K562 (cell line): ENCODE measurements around the gene RPRD1B.

Experiments used
- ELF4 ChIP-seq: fragments of 450-650 bp; formaldehyde crosslinking; IDR thresholded peaks from 2 replicates; pipeline ENCODE4 v1.4.0; 2022; ENCODE audit warnings: missing genetic modification characterization
- HDAC2 ChIP-seq: fragments of 450-650 bp; IDR thresholded peaks from 2 replicates; pipeline ENCODE4 v1.6.1; 2016; ENCODE audit warnings: mild to moderate bottlenecking
- KLF16 ChIP-seq: IDR thresholded peaks from 2 replicates; pipeline ENCODE4 v1.6.1; 2016; ENCODE audit warnings: antibody characterized with exemption
- L3MBTL2 ChIP-seq: fragments of 450-650 bp; IDR thresholded peaks from 2 replicates; pipeline ENCODE4 v1.6.1; 2016; ENCODE audit warnings: mild to moderate bottlenecking, moderate library complexity
- NFXL1 ChIP-seq: fragments of 450-650 bp; formaldehyde crosslinking; IDR thresholded peaks from 2 replicates; pipeline ENCODE4 v1.4.0; 2021; ENCODE audit warnings: mild to moderate bottlenecking
- POLR2A ChIP-seq: fragments of 450-650 bp; conservative IDR thresholded peaks from 2 replicates; pipeline ENCODE4 v1.6.1; 2016
- POLR2AphosphoS5 ChIP-seq: IDR thresholded peaks from 2 replicates; pipeline ENCODE4 v1.6.1; 2011; ENCODE audit warnings: mild to moderate bottlenecking, low read depth, low read length, moderate library complexity; ENCODE audit not compliant: control insufficient read depth, insufficient read depth
- TF ChIP-seq, protein P1 (sequence below): IDR thresholded peaks from 2 replicates; pipeline ENCODE4 v1.6.1; 2014; ENCODE audit warnings: antibody characterized with exemption
- TF ChIP-seq, protein P2 (sequence below): fragments of 450-650 bp; IDR thresholded peaks from 2 replicates; pipeline ENCODE4 v1.6.1; 2016; ENCODE audit warnings: missing biosample characterization, missing genetic modification characterization
- TF ChIP-seq, protein P3 (sequence below), 3 experiments: IDR thresholded peaks in 2 of 3; conservative IDR thresholded peaks in 1 of 3; 2 replicates each; pipeline ENCODE4 v1.5.1; 2011 to 2012; ENCODE audit warnings: low read length in 3 of 3, mild to moderate bottlenecking in 3 of 3, control low read depth in 2 of 3, improper control_type of control experiment in 1 of 3, inconsistent platforms in 1 of 3, low read depth in 1 of 3, mixed read lengths in 1 of 3, moderate library complexity in 1 of 3; ENCODE audit not compliant: insufficient read depth in 2 of 3
- TF ChIP-seq, protein P4 (sequence below): sonication (generic); formaldehyde crosslinking; IDR thresholded peaks from 2 replicates; pipeline ENCODE4 v1.8.0; 2022; ENCODE audit warnings: mild to moderate bottlenecking, missing genetic modification reagents, borderline replicate concordance
- TF ChIP-seq, protein P5 (sequence below): sonication (generic); formaldehyde crosslinking; IDR thresholded peaks from 2 replicates; pipeline ENCODE4 v1.9.0; 2022; ENCODE audit warnings: mild to moderate bottlenecking, missing genetic modification reagents

DNA sequence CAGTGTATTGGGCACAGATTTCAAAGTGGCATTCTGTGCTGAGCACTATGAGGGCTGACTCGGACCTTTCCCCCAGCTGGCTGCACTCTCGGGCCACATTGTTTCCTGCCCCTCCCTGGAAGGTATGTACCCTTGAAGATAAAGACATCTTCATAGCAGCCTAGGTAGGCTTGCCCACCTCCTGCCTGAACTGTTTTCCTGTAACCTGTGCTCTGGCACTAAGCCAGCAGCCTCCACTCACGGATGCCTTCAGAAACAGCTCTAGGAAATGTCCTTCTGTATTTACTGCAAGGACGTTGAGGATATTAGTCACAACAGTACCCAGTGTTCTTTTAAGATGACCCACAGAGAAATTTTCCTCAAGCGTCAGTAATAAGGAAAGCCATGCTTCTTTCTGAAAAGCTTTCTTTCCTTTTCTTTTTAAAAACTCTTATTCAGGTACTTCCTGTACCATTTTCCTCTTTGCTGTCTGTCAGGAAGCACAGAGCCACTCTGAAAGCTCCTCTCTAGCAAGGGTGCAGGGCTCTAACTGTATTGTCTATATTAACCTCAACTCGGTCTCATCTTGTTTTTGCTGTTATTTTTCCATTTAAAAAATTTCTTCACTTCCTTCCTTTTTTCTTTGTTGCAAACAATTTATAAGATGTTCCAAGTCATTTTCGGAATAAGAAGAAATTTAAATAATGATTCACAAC, 43.8 kb upstream of the RPRD1B start:
- TF ChIP-seq POLR2A (no peak), L3MBTL2 (no peak), POLR2AphosphoS5 (no peak), KLF16 (no peak), NFXL1 (CRISPR knock-in tag) (no peak), ELF4 (CRISPR knock-in tag) (no peak), HDAC2 (no peak)
- TF ChIP-seq, protein P1, sequence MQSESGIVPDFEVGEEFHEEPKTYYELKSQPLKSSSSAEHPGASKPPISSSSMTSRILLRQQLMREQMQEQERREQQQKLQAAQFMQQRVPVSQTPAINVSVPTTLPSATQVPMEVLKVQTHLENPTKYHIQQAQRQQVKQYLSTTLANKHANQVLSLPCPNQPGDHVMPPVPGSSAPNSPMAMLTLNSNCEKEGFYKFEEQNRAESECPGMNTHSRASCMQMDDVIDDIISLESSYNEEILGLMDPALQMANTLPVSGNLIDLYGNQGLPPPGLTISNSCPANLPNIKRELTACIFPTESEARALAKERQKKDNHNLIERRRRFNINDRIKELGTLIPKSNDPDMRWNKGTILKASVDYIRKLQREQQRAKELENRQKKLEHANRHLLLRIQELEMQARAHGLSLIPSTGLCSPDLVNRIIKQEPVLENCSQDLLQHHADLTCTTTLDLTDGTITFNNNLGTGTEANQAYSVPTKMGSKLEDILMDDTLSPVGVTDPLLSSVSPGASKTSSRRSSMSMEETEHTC: no peak
- TF ChIP-seq, protein P2, sequence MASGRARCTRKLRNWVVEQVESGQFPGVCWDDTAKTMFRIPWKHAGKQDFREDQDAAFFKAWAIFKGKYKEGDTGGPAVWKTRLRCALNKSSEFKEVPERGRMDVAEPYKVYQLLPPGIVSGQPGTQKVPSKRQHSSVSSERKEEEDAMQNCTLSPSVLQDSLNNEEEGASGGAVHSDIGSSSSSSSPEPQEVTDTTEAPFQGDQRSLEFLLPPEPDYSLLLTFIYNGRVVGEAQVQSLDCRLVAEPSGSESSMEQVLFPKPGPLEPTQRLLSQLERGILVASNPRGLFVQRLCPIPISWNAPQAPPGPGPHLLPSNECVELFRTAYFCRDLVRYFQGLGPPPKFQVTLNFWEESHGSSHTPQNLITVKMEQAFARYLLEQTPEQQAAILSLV (tag): no peak
- TF ChIP-seq, protein P3, sequence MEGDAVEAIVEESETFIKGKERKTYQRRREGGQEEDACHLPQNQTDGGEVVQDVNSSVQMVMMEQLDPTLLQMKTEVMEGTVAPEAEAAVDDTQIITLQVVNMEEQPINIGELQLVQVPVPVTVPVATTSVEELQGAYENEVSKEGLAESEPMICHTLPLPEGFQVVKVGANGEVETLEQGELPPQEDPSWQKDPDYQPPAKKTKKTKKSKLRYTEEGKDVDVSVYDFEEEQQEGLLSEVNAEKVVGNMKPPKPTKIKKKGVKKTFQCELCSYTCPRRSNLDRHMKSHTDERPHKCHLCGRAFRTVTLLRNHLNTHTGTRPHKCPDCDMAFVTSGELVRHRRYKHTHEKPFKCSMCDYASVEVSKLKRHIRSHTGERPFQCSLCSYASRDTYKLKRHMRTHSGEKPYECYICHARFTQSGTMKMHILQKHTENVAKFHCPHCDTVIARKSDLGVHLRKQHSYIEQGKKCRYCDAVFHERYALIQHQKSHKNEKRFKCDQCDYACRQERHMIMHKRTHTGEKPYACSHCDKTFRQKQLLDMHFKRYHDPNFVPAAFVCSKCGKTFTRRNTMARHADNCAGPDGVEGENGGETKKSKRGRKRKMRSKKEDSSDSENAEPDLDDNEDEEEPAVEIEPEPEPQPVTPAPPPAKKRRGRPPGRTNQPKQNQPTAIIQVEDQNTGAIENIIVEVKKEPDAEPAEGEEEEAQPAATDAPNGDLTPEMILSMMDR (IDR thresholded peaks at IDR 0.05 in 2 of 3, conservative IDR thresholded peaks at IDR 0.05 in 1 of 3; ENCODE audit: insufficient read depth in 2 of 3, low read depth in 1 of 3, low read length in 3 of 3): no peak
- TF ChIP-seq, protein P4, sequence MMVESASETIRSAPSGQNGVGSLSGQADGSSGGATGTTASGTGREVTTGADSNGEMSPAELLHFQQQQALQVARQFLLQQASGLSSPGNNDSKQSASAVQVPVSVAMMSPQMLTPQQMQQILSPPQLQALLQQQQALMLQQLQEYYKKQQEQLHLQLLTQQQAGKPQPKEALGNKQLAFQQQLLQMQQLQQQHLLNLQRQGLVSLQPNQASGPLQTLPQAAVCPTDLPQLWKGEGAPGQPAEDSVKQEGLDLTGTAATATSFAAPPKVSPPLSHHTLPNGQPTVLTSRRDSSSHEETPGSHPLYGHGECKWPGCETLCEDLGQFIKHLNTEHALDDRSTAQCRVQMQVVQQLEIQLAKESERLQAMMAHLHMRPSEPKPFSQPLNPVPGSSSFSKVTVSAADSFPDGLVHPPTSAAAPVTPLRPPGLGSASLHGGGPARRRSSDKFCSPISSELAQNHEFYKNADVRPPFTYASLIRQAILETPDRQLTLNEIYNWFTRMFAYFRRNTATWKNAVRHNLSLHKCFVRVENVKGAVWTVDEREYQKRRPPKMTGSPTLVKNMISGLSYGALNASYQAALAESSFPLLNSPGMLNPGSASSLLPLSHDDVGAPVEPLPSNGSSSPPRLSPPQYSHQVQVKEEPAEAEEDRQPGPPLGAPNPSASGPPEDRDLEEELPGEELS: no peak
- TF ChIP-seq, protein P5, sequence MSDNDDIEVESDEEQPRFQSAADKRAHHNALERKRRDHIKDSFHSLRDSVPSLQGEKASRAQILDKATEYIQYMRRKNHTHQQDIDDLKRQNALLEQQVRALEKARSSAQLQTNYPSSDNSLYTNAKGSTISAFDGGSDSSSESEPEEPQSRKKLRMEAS (CRISPR knock-in tag): no peak
